Smooth muscle cell (in vitro differentiated cells): ENCODE measurements around the gene FANCC. TPM values are rescaled to one million over a fixed set of nuclear protein-coding genes. Genes with fewer than 3 reads are reported as not detected.

ENCODE experiments used
- DNase-seq: peaks from one replicate; lab custom pipeline; 2025; ENCODE audit not compliant: unreplicated experiment; lab: John Stamatoyannopoulos, UW
- H2AFZ ChIP-seq: fragments of 200-600 bp; sonication (generic); 2 replicates; pipeline ENCODE4 v1.6.0; 2016; ENCODE audit warnings: antibody characterized with exemption, low read depth, mild to moderate bottlenecking
- H3F3A ChIP-seq: fragments of 200-600 bp; sonication (generic); 2 replicates; pipeline ENCODE4 v1.6.0; 2017; ENCODE audit warnings: antibody characterized with exemption, low read depth
- H3K27ac ChIP-seq: fragments of 200-600 bp; sonication (generic); 2 replicates; pipeline ENCODE4 v1.5.1; 2016; ENCODE audit warnings: low read depth, mild to moderate bottlenecking
- H3K27me3 ChIP-seq: fragments of 200-600 bp; sonication (generic); 2 replicates; pipeline ENCODE4 v1.6.1; 2016; ENCODE audit warnings: low read depth, mild to moderate bottlenecking
- H3K36me3 ChIP-seq: fragments of 200-600 bp; sonication (generic); 2 replicates; pipeline ENCODE4 v1.5.1; 2016; ENCODE audit warnings: low read depth
- H3K4me1 ChIP-seq: fragments of 200-600 bp; sonication (generic); 2 replicates; pipeline ENCODE4 v1.5.1; 2016; ENCODE audit warnings: low read depth
- H3K4me2 ChIP-seq: fragments of 200-600 bp; sonication (generic); 2 replicates; pipeline ENCODE4 v1.6.0; 2016; ENCODE audit warnings: mild to moderate bottlenecking
- H3K4me3 ChIP-seq: fragments of 200-600 bp; sonication (generic); 2 replicates; pipeline ENCODE4 v1.5.1; 2016; ENCODE audit warnings: mild to moderate bottlenecking
- H3K79me2 ChIP-seq: fragments of 200-600 bp; sonication (generic); 2 replicates; pipeline ENCODE4 v1.6.0; 2016; ENCODE audit warnings: low read depth, mild to moderate bottlenecking
- H3K9ac ChIP-seq: fragments of 200-600 bp; sonication (generic); 2 replicates; pipeline ENCODE4 v1.6.0; 2016; ENCODE audit warnings: low read depth
- H3K9me3 ChIP-seq: fragments of 200-600 bp; sonication (generic); replicated peaks from 2 replicates; pipeline ENCODE4 v1.5.1; 2016; ENCODE audit warnings: low read depth
- H4K20me1 ChIP-seq: fragments of 200-600 bp; sonication (generic); 2 replicates; pipeline ENCODE4 v1.6.0; 2016; ENCODE audit warnings: low read depth
- CTCF ChIP-seq: fragments of 200-600 bp; sonication (generic); IDR thresholded peaks from 2 replicates; pipeline ENCODE4 v1.5.1; 2017; ENCODE audit warnings: borderline replicate concordance, mild to moderate bottlenecking, antibody characterized with exemption; ENCODE audit not compliant: insufficient read depth, poor library complexity, severe bottlenecking
- whole genome bisulfite sequencing: methylation state at CpG from one replicate; pipeline ENCODE4 v1.1.7; 2016; ENCODE audit warnings: low lambda C conversion rate; 5-methylcytosine and 5-hydroxymethylcytosine counted together
- polyA plus RNA-seq: library from polyadenylated mRNA; unstranded; fragments of >200 nt; fragmentation: Nextera tagmentation; extraction: Ambion mirVana; gene quantifications from 2 replicates; pipeline ENCODE4 v1.2.1, GENCODE V29; 2016
- total RNA-seq: library from RNA; depleted of rRNA; stranded (reverse); fragments of >200 nt; gene quantifications from 2 replicates; pipeline ENCODE4 v1.2.3, GENCODE V29; 2014

FANCC gene
- total and polyA plus RNA-seq, 2 experiments from 2014 or later, result 11.0 to 11.2 TPM

GRCh38 chr9:95177617-95178016 lies 139.9 kb downstream of the FANCC start:
- H3K27me3 ChIP-seq, result no peaks in the 10 kb centered on the region
- no peaks in the 10 kb centered on the region for H3K79me2 ChIP-seq
- H3F3A ChIP-seq, result no peaks in the 10 kb centered on the region
- no peak overlapping the region for H3K27ac ChIP-seq
- 92% methylated on average over 3 of the region's 3 CpGs for WGBS
- H3K4me1 ChIP-seq, result no peaks in the 10 kb centered on the region
- no peaks in the 10 kb centered on the region for H3K36me3 ChIP-seq
- H2AFZ ChIP-seq, result no peak overlapping the region
- H4K20me1 ChIP-seq, result no peaks in the 10 kb centered on the region
- no peak overlapping the region for H3K4me2 ChIP-seq
- no peak for TF ChIP-seq CTCF
- H3K9me3 ChIP-seq, result no peaks in the 10 kb centered on the region
- no peak for DNase-seq
- H3K9ac ChIP-seq, result no peak overlapping the region
- no peak overlapping the region for H3K4me3 ChIP-seq

- Histone ChIP-seq H2AFZ (no peak overlapping the region), H3K4me2 (no peak overlapping the region), H3K27me3 (no peaks in the 10 kb centered on the region), H3K9me3 (no peaks in the 10 kb centered on the region), H3K27ac (no peak overlapping the region), H4K20me1 (no peaks in the 10 kb centered on the region), H3K4me1 (no peaks in the 10 kb centered on the region), H3F3A (no peaks in the 10 kb centered on the region), H3K36me3 (no peaks in the 10 kb centered on the region), H3K4me3 (no peak overlapping the region), H3K9ac (no peak overlapping the region), H3K79me2 (no peaks in the 10 kb centered on the region)
- DNase-seq, result no peak
- WGBS, result 97% methylated on average over 4 of the region's 4 CpGs
- no peak for TF ChIP-seq CTCF
Observed at GRCh38 chr9:95176755-95177319, 140.7 kb downstream of the FANCC start.

GRCh38 chr9:95175523-95175922 lies 142.0 kb downstream of the FANCC start:
- TF ChIP-seq CTCF, result no peak
- 90% methylated on average over 8 of the region's 8 CpGs for WGBS

GRCh38 chr9:95174038-95174437 lies 143.5 kb downstream of the FANCC start:
- Histone ChIP-seq H3K9me3 (no peaks in the 10 kb centered on the region), H3F3A (no peaks in the 10 kb centered on the region), H3K27ac (no peak overlapping the region), H3K36me3 (no peaks in the 10 kb centered on the region), H3K27me3 (no peaks in the 10 kb centered on the region), H2AFZ (no peak overlapping the region), H3K4me1 (peaks cover 9% of the 10 kb centered on the region), H4K20me1 (no peaks in the 10 kb centered on the region), H3K4me3 (no peak overlapping the region), H3K9ac (no peak overlapping the region), H3K79me2 (no peaks in the 10 kb centered on the region), H3K4me2 (no peak overlapping the region)
- 93% methylated on average over 1 of the region's 1 CpG for WGBS
- no peak for DNase-seq
- no peak for TF ChIP-seq CTCF

More at GRCh38 chr9:95175523-95175922, 142.0 kb downstream of the FANCC start:
- Histone ChIP-seq H3K9me3 (no peaks in the 10 kb centered on the region), H2AFZ (no peak overlapping the region), H3K4me3 (no peak overlapping the region), H3K9ac (no peak overlapping the region), H3K4me2 (no peak overlapping the region), H3K36me3 (no peaks in the 10 kb centered on the region), H3K79me2 (no peaks in the 10 kb centered on the region), H3K27ac (no peak overlapping the region), H4K20me1 (no peaks in the 10 kb centered on the region), H3K4me1 (peaks cover 9% of the 10 kb centered on the region), H3K27me3 (no peaks in the 10 kb centered on the region), H3F3A (no peaks in the 10 kb centered on the region)
- no peak for DNase-seq
